Measurements from ENCODE around the gene ITPKA. TPM values are rescaled to one million over a fixed set of nuclear protein-coding genes. Genes with fewer than 3 reads are reported as not detected.
A peak's percentile ranks its signal among the peaks of the same experiment; 100 is the strongest.

The ITPKA gene
- polyA plus RNA-seq, 2 of the 4 experiments (the other 2 are of a cell fraction): 0.52 to 1.1 TPM

DNA sequence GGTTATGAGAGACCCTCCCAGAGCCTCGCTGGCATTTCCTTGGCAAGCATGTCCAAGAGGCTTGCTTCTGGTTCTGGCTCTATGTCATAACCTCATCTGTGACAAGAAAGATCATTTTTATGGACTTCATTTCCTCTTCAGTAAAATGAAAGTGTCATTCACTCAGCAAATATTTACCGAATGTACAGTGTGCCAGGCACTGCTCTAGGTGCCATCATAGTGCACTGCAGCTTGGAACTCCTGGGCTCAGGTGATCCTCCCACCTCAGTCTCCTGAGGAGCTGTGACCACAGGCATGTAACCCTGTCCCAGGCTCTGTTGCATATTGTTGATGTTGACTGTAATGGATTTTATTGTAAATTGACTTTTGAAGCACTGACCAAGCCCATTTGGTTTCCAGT is 18.7 kb upstream of the ITPKA start:
- ChIA-PET CTCF (interaction anchor here (2.9 kb wide), 1 partner anchor 9 kb away, joined by 20 read pairs; no protein-coding TSS in a partner anchor), POLR2A (no interaction called here)
- Histone ChIP-seq H3K27ac (0 out of 6 replicates have a peak overlapping the region, but pooled peaks of 1 of the 2 experiments have one; percentile 11), H3K9me3 (no peaks in the 10 kb centered on the region), H3K4me2 (no peak overlapping the region), H3K4me3 (no peak overlapping the region), H3K4me1 (peaks cover 16% of the 10 kb centered on the region; the same call in 2 of the 3 replicates)
- TF ChIP-seq SMC3 (IDR thresholded peaks at IDR 0.05) (no peak), CBX2 (IDR thresholded peaks at IDR 0.05; ENCODE audit: borderline replicate concordance, low read depth) (no peak), MAFK (IDR thresholded peaks at IDR 0.05; ENCODE audit: partially characterized antibody) (no peak), RAD21 (conservative IDR thresholded peaks at IDR 0.05 in 1 of 2, IDR thresholded peaks at IDR 0.05 in 1 of 2) (no peak), ESRRA (IDR thresholded peaks at IDR 0.05; ENCODE audit: borderline replicate concordance, low read length) (no peak), ZC3H11A (IDR thresholded peaks at IDR 0.05) (no peak), HOXB13 (CRISPR knock-in tag; IDR thresholded peaks at IDR 0.05; ENCODE audit: low read depth) (no peak), HOXA7 (CRISPR knock-in tag; IDR thresholded peaks at IDR 0.05) (no peak), BHLHE40 (IDR thresholded peaks at IDR 0.05; ENCODE audit: low read depth, low read length) (no peak), KDM5A (IDR thresholded peaks at IDR 0.05) (no peak)
- TF ChIP-seq, protein P1, sequence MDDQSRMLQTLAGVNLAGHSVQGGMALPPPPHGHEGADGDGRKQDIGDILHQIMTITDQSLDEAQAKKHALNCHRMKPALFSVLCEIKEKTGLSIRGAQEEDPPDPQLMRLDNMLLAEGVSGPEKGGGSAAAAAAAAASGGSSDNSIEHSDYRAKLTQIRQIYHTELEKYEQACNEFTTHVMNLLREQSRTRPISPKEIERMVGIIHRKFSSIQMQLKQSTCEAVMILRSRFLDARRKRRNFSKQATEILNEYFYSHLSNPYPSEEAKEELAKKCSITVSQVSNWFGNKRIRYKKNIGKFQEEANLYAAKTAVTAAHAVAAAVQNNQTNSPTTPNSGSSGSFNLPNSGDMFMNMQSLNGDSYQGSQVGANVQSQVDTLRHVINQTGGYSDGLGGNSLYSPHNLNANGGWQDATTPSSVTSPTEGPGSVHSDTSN (IDR thresholded peaks at IDR 0.05): no peak
- WGBS (ENCODE audit: missing lambda C conversion rate): 83% methylated on average over 2 of the region's 2 CpGs
- no peak for DNase-seq (ENCODE audit: low read depth in 1 of 2, low spot score in 1 of 2)
- no peak for FAIRE-seq
- ATAC-seq: no peak

DNA sequence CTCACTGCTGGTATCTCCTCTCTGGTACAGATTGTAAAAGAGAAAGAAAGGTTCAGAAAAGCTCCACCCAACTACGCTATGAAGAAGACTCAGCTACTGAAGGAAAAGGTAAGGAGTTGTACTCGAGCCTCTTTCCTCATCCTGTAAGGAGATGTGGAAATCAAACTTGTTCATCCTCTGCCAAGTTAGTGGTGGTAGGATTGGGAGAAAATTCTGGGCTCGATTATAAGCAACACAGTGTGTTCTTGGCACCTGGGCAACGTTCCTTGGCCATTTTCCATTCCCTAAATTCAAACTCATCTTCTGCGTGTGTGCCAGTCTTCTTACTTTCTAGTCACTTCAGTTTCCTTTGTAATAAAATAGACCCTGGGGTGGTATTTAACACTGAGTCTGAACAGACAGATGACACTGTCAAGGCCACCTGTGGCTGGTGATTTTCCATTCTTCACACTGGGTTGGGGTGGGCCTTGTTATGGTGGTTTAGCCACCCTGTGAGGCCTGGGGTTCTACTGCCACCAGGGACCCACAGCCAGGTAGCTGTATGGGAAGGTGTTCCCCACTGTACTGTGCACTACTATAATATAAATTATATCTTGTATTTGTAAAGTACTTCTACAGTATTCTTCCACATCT is 17.1 kb upstream of the ITPKA start:
- WGBS (ENCODE audit: missing lambda C conversion rate): 91% methylated on average over 5 of the region's 5 CpGs
- TF ChIP-seq ZFP36 (IDR thresholded peaks at IDR 0.05; ENCODE audit: borderline replicate concordance, partially characterized antibody): no peak
- no peak for TF ChIP-seq POLR2AphosphoS2 (conservative IDR thresholded peaks at IDR 0.05; ENCODE audit: low read length)
- TF ChIP-seq CBX2 (IDR thresholded peaks at IDR 0.05; ENCODE audit: borderline replicate concordance, low read depth): no peak
- no peak for TF ChIP-seq NR3C1 (IDR thresholded peaks at IDR 0.05)
- TF ChIP-seq EHF (CRISPR knock-in tag; IDR thresholded peaks at IDR 0.05): no peak
- no peak for TF ChIP-seq FOSB (CRISPR knock-in tag; IDR thresholded peaks at IDR 0.05)
- no peak for TF ChIP-seq RAD21 (conservative IDR thresholded peaks at IDR 0.05 in 1 of 2, IDR thresholded peaks at IDR 0.05 in 1 of 2)
- no peak for TF ChIP-seq ZSCAN20 (CRISPR knock-in tag; IDR thresholded peaks at IDR 0.05)
- TF ChIP-seq, protein P2, sequence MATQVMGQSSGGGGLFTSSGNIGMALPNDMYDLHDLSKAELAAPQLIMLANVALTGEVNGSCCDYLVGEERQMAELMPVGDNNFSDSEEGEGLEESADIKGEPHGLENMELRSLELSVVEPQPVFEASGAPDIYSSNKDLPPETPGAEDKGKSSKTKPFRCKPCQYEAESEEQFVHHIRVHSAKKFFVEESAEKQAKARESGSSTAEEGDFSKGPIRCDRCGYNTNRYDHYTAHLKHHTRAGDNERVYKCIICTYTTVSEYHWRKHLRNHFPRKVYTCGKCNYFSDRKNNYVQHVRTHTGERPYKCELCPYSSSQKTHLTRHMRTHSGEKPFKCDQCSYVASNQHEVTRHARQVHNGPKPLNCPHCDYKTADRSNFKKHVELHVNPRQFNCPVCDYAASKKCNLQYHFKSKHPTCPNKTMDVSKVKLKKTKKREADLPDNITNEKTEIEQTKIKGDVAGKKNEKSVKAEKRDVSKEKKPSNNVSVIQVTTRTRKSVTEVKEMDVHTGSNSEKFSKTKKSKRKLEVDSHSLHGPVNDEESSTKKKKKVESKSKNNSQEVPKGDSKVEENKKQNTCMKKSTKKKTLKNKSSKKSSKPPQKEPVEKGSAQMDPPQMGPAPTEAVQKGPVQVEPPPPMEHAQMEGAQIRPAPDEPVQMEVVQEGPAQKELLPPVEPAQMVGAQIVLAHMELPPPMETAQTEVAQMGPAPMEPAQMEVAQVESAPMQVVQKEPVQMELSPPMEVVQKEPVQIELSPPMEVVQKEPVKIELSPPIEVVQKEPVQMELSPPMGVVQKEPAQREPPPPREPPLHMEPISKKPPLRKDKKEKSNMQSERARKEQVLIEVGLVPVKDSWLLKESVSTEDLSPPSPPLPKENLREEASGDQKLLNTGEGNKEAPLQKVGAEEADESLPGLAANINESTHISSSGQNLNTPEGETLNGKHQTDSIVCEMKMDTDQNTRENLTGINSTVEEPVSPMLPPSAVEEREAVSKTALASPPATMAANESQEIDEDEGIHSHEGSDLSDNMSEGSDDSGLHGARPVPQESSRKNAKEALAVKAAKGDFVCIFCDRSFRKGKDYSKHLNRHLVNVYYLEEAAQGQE (IDR thresholded peaks at IDR 0.05): no peak
- no peak for TF ChIP-seq E2F6 (IDR thresholded peaks at IDR 0.05; ENCODE audit: borderline replicate concordance, low read depth)
- no peak for TF ChIP-seq SMC3 (IDR thresholded peaks at IDR 0.05)
- TF ChIP-seq SREBF2 (IDR thresholded peaks at IDR 0.05): no peak
- TF ChIP-seq RFX5 (IDR thresholded peaks at IDR 0.05): no peak
- TF ChIP-seq, protein P3, sequence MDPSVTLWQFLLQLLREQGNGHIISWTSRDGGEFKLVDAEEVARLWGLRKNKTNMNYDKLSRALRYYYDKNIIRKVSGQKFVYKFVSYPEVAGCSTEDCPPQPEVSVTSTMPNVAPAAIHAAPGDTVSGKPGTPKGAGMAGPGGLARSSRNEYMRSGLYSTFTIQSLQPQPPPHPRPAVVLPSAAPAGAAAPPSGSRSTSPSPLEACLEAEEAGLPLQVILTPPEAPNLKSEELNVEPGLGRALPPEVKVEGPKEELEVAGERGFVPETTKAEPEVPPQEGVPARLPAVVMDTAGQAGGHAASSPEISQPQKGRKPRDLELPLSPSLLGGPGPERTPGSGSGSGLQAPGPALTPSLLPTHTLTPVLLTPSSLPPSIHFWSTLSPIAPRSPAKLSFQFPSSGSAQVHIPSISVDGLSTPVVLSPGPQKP (IDR thresholded peaks at IDR 0.05; ENCODE audit: low read depth, low read length): no peak
- TF ChIP-seq BCL3 (IDR thresholded peaks at IDR 0.05): no peak
- no peak for TF ChIP-seq EHMT2 (IDR thresholded peaks at IDR 0.05; ENCODE audit: low read depth)
- TF ChIP-seq HOXA7 (CRISPR knock-in tag; IDR thresholded peaks at IDR 0.05): no peak
- TF ChIP-seq TFCP2L1 (CRISPR knock-in tag; IDR thresholded peaks at IDR 0.05): no peak
- DNase-seq (ENCODE audit: low read depth in 1 of 2, low spot score in 1 of 2): no peak

More for the DNA sequence above, 17.1 kb upstream of the ITPKA start:
- H3K27ac ChIP-seq: peak overlapping the region; percentile 58 to 72; a peak in 4 of 6 replicates
- ATAC-seq: no peak
- H3K4me3 ChIP-seq: no peak overlapping the region
- FAIRE-seq: no peak
- POLR2A ChIA-PET: no interaction called here
- no peaks in the 10 kb centered on the region for H3K9me3 ChIP-seq
- peaks cover 16% of the 10 kb centered on the region; the same call in 2 of the 3 replicates for H3K4me1 ChIP-seq
- no peak overlapping the region for H3K4me2 ChIP-seq
- CTCF ChIA-PET: interaction anchor here (0.6 to 2.9 kb wide), 2 partner anchors 9 to 10 kb away, joined by 4 to 20 read pairs; no protein-coding TSS in a partner anchor
